Non-pigmented ciliary epithelial cell (primary cell): ENCODE data around the gene SLC13A3.

ENCODE experiments used
- DNase-seq: peaks from one replicate; pipeline ENCODE4 v3.0.0-alpha.2; 2010; ENCODE audit warnings: low read depth

The SLC13A3 gene, protein sequence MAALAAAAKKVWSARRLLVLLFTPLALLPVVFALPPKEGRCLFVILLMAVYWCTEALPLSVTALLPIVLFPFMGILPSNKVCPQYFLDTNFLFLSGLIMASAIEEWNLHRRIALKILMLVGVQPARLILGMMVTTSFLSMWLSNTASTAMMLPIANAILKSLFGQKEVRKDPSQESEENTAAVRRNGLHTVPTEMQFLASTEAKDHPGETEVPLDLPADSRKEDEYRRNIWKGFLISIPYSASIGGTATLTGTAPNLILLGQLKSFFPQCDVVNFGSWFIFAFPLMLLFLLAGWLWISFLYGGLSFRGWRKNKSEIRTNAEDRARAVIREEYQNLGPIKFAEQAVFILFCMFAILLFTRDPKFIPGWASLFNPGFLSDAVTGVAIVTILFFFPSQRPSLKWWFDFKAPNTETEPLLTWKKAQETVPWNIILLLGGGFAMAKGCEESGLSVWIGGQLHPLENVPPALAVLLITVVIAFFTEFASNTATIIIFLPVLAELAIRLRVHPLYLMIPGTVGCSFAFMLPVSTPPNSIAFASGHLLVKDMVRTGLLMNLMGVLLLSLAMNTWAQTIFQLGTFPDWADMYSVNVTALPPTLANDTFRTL

DNA sequence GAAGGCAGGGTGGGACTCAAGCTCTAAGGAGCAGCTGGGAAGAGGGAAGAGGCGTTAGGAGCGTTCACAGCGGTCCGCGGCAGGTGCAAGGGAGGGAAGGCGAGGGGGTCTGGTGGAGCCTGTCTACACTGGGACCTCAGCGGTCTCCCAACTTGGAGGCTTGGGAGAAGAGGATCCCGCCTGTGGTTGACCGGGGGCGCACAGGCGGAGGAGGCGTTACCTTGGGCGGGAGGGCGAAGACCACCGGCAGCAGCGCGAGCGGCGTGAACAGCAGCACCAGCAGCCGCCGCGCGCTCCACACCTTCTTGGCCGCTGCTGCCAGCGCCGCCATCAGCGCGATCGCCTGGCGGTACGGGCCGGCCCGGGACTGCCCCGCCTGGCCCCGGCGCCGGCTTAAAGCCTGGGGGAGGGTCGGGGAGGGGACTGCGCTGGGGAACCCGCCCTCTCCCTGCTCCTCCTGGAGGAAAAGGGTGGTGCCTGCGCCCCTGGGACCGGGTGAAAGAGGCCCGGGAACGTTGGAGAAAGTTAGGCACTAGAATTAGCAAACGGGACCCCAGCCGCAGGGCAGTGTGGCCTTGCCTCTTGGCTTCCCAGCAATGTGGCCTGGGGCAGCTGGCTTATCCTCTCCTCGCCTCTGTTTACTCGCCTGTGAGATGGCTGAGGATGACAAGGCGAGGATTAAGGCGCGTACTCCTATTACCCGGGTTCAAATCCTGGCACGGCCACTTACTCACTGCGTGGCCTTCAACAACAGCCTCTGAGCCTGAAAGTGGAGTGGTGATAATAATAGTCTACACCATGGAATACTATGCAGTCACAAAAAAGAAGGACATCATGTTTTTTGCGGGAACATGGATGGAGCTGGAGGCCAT lies at the start of gene SLC13A3:
TSS of gene SLC13A3 (minus strand) at position 369 of the 872 bp plus-strand sequence. CDS start at position 331, 38 bp downstream.
- no peak for DNase-seq

- no peak for DNase-seq
Measured at GRCh38 chr20:46701057-46701456, 49.8 kb upstream of the SLC13A3 start.

DNA sequence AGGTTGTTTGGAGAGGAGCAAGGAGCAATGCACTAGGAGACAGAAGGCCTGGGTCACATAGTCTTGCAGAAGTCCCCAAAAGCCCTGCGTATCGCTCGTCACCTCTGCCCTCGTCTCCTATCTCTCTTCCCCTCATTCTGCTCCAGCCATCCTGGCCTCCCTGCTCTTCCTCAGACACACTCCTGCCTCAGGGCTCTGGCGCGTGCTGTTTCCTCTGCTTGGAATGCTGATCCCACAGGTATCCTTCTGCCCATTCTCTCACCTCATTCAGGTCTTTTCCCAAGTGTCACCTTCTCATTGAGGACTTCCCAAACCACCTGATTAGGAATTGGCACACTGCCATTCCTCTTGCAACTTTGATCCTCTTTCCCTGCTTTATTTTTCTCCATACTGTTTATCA lies 49.2 kb upstream of the SLC13A3 start:
- no peak for DNase-seq

DNA sequence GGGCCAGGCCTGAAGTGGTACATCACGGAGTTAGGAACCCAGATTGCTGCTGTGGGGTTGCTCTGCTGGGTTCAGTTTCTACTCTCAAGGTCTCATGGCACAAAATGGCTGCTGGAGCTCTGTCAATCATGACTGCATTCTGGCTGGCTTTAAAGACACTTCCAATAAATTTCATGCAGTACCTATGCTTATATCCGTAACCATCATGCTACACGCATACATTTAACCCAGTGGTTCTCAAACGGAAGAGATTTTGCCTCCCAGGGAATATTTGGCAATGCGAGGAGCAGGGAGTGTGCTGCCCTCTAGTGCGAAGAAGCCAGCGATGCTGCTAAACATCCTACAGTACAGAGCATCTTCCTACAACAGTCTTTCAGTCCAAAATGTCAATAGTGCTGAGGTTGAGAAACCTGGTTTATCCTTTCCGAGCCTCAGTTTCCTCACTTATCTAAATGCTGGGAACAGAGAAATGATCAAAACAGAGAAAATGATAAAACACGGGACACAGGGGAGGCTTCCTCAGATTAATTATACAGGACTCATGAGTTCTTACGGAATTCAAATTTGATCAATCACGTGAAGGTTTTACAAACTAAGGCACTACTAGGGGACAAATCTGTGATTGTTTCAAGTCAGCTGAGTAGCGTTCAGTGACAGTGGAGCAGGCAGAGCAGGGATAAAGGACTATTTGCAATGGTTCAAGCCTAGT lies 48.5 kb upstream of the SLC13A3 start:
- no peak for DNase-seq

GRCh38 chr20:46698788-46699187 lies 47.5 kb upstream of the SLC13A3 start:
- DNase-seq, result no peak

DNA sequence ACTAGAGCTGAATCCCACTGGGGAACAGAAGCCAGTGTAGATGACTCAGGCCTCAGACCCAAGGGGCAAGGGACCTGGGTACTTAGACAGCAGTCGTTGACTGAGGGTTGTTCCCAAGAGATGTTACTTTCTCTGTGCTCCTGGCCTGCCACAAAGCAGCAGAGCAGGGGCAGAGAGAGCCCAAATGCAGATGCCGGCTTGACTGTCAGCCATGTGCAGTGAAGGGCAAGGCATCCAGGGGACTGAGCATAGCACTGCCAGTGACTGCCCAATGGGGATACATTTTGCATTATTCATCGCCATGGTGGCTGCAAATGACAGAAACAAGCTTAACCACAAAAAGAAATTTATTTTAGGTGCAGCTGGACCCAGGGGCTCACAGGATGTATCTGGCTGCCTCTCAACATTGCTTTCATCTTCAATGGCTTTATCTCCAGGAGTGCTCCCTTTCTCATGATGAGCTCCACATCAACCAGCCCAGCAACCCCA lies 45.6 kb upstream of the SLC13A3 start:
- no peak for DNase-seq

DNA sequence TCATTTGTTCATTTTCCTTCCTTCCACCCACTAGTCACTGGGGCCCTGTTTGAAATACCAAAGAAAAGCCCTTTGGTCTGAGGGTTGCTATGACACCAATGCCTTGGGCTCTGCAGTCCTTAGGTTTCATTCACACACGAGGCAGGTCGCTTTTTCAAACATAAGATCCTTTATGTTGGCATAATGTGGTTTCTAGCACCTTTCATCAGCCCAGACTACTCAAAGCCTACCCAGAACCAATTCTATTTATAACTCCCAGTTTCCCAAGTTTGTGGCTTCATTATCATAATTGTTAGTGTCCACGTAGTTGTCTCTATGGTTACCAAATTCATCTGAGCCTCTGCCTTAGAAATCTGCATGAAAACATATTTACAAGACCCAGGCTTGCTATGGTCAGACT lies 44.6 kb upstream of the SLC13A3 start:
- no peak for DNase-seq

DNA sequence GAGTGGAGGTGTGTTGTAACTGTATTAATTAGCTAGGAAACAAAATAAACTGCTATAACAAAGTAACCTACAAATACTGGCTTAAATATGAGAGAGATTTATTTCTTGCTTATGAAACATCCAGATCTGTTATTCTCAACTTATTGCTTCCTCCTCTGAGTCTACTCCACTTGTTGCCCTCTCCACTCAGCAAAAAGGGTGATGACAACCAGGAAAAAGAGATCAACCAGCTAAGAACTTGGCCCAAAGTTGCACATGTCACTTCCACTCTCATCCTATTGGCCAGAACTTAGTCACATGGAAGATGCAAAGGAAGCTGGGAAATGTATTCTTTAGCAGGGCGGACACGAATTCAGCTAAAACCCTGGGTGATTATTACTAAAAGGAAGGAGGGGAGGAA lies 43.2 kb upstream of the SLC13A3 start:
- no peak for DNase-seq

GRCh38 chr20:46691196-46691595 lies 39.9 kb upstream of the SLC13A3 start:
- DNase-seq, result no peak

DNA sequence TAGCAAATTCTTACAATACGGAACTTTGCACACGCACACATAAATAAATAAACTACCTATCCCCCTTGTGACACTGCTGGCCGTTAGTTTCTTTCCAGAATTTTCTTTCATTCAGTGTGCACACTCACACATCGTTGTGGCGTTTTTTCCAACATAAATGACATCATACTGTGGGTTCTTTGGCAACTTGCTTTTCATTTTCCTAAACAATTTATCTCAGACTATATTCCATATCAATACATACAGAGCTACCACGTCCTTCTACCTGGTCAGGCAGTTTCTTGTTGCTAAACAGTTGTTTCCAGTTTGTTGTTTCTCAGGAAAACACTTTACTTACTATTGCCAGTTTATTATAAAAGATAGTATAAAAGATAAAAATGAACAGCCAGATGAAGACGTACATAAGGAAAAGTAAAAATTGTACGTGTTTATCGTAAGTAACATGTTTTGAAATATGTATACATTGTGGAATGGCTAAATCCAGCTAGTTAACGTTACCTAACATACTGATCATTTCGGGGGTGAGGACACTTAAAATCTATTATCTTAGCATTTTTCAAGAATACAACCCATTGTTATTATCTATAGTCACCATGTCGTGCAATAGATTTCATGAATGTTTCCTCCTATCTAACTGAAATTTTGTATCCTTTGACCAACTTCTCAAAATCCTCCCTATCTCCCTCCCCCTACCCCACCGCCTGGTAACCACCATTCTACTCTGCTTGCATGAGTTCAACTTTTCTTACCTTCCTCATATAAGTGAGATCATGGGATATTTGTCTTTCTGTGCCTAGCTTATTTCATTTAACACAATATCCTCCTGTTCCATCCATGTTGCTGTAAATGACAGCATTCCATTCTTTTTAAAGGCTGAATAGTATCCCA lies 39.2 kb upstream of the SLC13A3 start:
- DNase-seq, result no peak

GRCh38 chr20:46689754-46690085 lies 38.5 kb upstream of the SLC13A3 start:
- DNase-seq, result no peak

DNA sequence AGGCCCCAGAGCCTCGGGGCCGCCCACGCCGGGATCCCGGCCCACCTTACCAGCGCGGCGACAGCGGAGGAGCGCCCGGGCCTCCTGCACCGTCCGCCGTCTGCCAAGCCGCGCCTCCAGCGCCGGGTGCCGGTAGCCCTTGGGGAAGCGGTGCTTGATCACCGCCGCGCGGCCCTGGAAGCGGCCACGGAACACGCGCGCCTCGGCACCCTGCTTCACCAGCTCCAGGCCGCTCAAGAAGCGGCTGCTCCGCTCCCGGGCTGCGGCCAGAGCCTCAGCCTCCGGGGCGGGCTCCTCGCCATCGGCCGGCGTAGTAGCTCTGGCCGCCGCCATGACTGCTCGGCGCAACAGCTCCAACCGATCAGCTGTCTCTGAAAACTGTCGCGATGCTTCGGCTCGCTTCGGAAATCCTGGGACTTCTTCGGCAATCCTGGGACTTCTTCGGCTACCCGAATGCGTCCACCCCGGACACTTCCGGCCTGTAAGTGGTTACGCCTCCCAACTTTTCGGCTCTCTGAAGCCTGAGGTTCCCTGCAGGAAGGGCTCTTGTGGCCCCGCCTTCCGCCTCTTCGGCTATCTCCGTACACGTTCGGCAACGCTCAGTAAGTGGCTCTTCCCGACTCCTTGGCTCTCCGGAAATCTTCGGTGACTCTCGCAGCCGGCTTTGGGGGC lies 38.0 kb upstream of the SLC13A3 start, which contains the start of gene TP53RK:
TSS of gene TP53RK (minus strand) at position 363 of the 672 bp plus-strand sequence. CDS start at position 333, 30 bp downstream.
- DNase-seq, result peak; percentile 99

DNA sequence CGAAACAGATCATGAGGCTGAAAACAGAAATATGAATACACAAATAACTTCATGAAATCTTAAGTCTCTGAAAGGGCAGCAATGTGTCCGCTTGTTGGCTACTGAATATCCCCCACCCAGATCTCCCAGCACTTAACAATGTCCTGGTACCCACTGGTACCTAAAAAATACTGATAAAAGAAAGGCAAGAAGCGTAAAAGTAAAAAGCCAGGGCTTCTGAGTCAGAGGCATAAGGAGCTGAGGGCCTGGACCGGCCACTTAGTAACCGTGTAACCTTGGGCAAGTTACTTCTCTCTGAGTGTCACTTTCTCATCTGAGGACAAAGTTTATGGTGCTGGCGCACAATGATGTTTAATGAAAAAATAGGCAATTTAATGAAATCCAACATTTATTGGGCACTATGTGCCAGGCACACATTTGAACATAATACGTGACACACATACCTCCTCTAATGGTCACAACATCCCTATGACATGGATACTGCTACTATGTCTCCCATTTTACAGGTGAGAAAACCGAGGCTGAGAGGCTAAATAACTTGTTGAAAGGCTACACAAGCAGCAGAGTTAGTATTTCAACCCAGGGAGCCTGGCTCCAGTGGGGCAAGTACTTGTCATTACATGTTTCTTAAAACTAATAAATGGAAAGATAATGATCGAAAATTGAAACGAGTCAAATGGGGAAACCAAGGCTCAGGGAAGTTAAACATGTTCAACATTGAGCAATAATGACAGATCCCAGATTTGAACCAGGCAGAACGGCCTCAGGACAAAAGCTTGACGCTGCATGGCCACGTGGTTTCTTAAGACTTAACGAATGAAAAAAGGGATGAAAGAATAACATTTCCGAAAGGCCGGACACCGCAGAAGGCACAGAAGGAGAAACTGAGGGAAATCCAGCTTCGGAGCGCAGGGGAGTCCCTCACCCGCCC lies 37.2 kb upstream of the SLC13A3 start:
- DNase-seq, result no peak

GRCh38 chr20:46683939-46684750 lies 32.9 kb upstream of the SLC13A3 start:
- no peak for DNase-seq

DNA sequence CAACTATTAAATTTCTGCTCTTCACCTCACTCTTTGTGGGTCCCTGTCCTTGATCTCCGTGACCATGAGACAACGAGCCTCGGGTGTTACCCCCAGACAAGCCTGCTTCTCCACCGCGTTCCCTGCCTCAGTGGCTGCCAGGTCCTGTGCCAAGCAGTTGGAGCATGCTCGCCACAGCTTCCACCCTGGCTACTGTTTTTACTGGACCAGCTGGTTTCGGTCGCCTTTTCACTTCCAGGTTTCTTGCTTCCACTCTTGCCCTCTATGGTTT lies 32.3 kb upstream of the SLC13A3 start:
- no peak for DNase-seq

- DNase-seq, result no peak
Measured at GRCh38 chr20:46683011-46683667, 31.9 kb upstream of the SLC13A3 start.

DNA sequence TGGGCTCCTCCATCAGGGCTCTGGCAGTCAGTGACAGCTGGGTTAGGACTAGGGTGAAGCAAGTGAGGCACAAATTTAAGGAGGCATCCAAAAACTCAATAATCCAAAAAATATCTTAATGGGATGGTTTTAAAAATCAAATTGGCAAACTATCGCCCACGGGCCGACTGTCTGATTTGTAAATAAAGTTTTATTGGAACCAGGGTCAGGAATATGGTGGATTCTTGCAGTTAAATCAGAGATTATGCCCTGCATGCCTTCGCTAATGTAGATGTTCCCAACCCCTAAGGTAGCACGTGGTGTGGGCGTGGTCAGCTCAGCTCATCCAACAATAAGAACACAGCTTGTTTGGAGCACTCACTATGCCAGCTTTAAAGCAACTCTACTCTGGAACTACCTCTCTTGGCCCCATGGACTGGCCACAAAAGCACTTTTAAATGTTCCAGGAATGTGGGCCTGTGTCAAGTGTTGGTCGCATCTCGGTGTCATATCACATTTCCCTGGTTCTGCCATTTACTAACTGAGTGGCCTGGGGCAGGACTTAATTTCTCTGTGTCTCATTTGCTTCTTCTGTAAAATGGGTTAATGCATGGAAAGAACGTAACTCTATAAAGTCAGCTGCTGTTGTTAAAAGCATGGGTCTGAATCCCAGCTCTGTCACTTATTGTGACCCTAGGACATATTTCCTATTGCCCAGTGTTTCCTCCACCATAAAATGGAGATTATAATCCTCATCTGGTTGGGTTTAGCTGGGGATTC lies 31.0 kb upstream of the SLC13A3 start:
- no peak for DNase-seq
